Measurements from ENCODE around the gene SLC30A3.
"Not testable (repeated sequence)": the region's sequence is repeated elsewhere in the genome, so short reads cannot be mapped to it uniquely, and the experiment has no call there.

The SLC30A3 gene

GRCh38 chr2:27288610-27289009, 25.8 kb upstream of the SLC30A3 start:
- no peak for DNase-seq

- no peak for DNase-seq
Observed at GRCh38 chr2:27285481-27285880, 22.6 kb upstream of the SLC30A3 start.

- DNase-seq: peak in 8 of 58 donors; percentile 9 to 69 (median 24)
Observed at GRCh38 chr2:27284996-27285395, 22.1 kb upstream of the SLC30A3 start.

GRCh38 chr2:27282892-27283291, 20.0 kb upstream of the SLC30A3 start:
- DNase-seq: no peak

- DNase-seq: no peak
Observed at GRCh38 chr2:27281855-27282559, 19.2 kb upstream of the SLC30A3 start, which contains the start of gene TRIM54. TSS of gene TRIM54 (plus strand) at chr2:27282429. CDS start at chr2:27282732, 303 bp downstream.

GRCh38 chr2:27281442-27281841, 18.6 kb upstream of the SLC30A3 start:
- DNase-seq: no peak

DNA sequence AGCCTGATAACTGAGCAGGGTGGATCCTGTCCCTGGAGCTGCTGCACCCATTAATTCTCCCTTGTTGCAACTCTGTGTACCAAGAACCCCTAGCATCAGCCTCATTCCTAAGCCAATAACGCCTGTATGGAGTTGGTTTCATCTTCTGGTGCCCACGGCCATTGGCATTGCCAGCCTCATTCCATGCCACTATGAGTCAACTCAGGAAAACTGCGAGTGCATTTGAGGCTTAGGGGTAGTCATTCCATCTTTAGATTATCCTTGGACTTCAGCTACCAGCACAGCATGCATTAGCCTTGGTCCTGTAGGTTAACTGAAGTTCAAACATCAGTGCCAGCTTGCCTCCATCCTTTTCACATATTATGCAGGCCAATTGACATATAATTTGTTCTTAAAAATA, 18.0 kb upstream of the SLC30A3 start:
- no peak for DNase-seq

- DNase-seq: no peak
Observed at GRCh38 chr2:27278010-27278409, 15.2 kb upstream of the SLC30A3 start.

DNA sequence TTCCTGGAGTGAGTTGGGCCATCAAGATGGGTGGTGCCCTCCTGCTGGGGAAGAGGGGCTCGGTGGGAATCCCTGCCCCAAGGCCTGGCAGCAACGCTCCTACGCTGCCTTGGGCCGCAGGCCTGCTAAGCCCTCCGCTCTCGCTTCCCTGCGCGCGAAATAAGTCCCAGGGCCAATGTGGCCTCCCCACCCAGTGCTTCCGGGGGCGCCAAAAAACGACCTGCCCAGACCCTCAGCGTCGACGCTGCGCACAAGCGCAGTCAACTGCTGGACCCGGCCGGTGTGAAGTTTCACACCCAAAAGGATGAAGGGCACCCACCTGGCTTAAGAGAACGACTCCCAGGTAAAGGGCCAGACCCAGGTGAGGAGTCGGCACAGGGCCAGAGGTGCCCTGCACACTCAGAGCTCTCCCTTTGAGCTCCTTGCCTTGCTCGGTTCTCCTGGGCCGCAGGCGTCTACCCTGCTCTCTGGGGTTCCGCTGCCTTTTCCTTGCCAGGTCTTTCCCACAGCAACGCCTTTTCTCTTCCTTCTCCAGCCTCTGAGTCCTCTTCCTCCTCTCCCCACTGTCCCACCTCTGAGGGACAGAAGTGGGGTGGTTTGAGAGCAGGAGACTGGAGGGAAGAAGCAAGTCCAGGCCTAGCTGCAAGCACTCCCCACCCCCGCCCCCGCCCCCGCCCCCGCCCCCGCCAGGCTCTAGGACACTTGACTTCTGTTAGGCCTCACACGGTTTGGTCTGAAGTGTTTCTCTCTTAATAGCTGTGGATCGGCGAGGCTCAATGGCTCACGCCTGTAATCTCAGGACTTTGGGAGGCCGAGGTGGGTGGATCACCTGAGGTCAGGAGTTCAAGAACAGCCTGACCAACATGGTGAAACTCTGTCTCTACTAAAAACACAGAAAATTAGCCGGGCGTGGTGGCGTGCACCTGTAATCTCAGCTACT, 12.6 kb upstream of the SLC30A3 start, which contains the start of gene DNAJC5G:
DNAJC5G (plus strand) TSS at position 223 of the 940 bp plus-strand sequence. CDS start 1,296 bp downstream, outside the sequence.
- no peak for DNase-seq

DNA sequence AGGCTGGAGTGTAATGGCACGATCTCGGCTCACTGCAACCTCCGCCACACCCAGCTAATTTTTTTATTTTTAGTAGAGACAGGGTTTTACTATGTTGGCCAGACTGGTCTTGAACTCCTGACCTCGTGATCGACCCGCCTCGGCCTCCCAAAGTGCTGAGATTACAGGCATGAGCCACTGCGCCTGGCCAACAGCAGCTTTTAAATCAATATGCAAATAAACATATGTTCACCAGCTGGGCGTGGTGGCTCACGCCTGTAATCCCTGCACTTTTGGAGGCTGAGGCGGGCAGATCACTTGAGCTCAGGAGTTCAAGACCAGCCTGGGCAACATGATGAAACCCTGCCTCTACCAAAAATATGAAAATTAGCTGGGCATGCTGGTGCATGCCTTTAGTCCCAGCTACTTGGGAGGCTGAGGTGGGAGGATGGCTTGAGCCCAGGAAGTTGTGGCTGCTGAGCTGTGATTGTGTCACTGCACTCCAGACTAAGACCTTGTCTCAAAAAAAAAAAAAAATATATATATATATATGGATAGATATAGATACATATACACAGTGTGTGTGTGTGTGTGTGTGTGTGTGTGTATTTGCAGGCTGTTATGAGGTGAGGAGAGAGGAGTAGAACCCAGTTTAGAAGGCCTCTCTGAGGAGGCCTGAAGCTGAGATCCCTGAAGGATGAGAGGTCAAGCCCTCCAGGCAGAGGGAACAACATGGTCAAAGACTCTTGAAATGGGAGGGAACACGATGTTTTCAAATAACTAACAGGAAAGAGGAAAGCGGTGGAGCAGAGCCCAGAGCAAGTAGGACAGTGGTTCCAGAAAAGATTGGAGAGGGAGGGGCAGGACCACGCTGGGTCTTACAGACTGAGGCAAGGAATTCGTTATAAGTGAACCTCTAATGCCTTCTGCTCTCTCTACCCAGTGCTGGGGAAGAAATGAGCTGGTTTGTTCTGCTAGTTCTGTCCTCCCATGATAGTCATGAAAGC, 10.0 kb upstream of the SLC30A3 start:
- DNase-seq: not testable (repeated sequence)

- DNase-seq: no peak
Observed at GRCh38 chr2:27271631-27272340, 8.9 kb upstream of the SLC30A3 start.

GRCh38 chr2:27270670-27271069, 7.8 kb upstream of the SLC30A3 start:
- no peak for DNase-seq

- no peak for DNase-seq
Observed at GRCh38 chr2:27270131-27270530, 7.3 kb upstream of the SLC30A3 start.

DNA sequence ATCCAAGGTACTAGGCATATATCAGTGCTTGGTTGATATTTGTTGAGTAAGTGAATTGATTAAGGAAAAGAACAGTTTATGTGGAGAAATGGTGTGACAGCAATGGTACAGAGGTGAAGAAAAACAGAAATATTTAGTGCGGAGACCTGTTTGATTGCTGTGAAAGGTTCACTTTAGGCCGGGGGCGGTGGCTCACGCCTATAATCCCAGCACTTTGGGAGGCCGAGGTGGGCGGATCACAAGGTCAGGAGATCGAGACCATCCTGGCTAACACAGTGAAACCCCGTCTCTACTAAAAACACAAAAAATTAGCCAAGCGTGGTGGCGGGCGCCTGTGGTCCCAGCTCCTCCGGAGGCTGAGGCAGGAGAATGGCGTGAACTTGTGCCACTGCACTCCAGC, 5.4 kb upstream of the SLC30A3 start:
- DNase-seq: not testable (repeated sequence)

DNA sequence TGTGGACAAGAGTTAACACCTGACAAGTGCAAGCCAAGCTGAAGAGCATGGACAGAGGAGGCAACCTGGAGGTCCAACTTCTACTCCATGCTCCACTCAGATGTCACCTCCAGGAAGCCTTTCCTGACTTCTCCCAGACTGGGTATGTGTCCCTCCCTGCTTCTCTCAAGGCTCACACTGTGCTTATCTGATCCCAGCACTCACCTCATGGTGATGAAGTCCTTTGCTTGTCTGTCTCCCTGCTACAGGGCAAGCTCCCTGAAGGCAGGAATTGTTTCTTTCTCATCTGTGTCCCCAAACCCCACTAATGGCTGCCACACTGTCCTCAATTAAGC, 2.7 kb upstream of the SLC30A3 start:
- no peak for DNase-seq

DNA sequence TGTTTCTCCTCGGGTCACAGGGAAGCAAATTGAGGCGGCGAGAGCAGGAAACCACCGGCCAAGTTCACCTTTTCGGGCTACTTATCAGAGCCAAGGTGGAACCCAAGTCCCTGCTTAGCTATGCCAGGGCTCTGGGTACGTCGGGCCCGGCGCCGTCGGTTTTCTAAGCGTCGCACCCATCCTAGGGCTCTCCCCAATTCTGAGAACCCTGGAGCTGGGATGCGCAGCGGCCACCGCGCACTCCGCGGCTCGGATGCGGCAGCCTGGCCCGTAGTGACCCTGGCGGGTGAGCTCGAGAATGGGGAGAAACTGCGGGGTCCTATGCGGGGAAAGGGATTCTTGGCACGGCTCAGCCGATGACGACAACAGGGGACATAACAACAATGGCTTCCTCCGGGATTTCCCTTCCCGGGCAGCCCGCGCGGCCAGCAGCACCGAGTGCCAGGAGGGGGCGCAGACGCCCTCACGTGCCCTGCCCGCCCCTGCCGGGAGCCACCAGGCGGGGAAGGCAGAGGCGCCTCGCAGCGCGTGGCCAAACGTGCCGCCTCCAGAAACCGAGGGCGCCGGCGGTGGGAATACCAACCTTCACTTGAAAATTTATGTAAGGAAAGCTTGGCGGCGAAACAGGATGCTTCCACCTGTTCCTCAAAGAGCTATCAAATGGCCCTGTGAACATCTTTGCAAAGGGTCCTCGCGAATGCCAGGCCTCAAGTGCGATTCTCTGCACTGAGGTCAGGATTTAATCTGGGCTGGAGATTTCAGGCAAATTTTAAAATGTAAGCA, 2.1 kb upstream of the SLC30A3 start:
- DNase-seq: peak in 22 of 58 donors; percentile 11 to 54 (median 22)

- no peak for DNase-seq
Observed at GRCh38 chr2:27264253-27264752, 1.5 kb upstream of the SLC30A3 start.

- DNase-seq: peak in 6 of 58 donors; percentile 11 to 36 (median 22)
Observed at GRCh38 chr2:27263287-27264252, 723 bp upstream of the SLC30A3 start.
